ELR (cell line): ENCODE measurements around the gene PRKRIP1.
"Not testable (repeated sequence)": the region's sequence is repeated elsewhere in the genome, so short reads cannot be mapped to it uniquely, and the experiment has no call there.

Experiments used
- DNase-seq: peaks from one replicate; pipeline ENCODE4 v3.0.0-alpha.2; 2015; ENCODE audit warnings: low read depth

The PRKRIP1 gene

DNA sequence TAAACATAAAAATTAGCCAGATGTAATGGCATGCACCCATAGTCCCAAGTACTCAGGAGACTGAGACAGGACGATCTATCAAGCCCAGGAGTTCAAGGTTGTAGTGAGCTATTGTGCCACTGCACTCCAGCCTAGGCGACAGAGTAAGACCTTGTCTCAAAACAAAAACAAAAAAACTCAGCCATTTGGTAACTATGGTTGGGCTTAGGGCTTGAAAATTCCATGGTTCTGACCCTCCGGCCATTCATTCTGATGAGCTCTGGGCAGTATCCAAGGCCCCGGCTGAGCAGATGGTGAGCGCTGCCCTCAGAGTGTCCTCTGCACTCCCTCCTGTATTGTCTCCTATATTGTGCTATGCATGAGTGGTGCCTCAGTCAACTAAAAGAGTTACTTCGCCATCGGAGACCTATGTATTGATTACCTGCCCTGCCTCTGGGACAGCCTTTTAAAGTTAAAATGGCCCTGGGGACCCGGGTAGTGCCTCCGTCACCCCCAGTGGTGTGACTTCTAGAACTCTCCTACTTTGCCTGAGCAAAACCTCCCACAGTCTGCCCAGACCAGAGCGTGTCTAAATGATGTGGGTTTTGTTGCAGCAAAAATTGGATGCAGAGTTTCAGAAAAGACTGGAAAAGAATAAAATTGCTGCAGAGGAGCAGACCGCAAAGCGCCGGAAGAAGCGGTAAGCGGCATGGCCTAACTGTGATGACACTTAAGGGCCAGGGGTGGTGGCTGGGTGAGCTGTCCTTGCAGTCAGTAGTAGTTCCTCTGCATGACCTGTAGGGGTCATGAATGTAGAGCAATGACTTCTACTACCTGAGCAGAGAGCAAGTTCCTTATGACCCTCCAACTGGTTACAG lies 8.1 kb downstream of the PRKRIP1 start:
- DNase-seq, result peak; percentile 72

DNA sequence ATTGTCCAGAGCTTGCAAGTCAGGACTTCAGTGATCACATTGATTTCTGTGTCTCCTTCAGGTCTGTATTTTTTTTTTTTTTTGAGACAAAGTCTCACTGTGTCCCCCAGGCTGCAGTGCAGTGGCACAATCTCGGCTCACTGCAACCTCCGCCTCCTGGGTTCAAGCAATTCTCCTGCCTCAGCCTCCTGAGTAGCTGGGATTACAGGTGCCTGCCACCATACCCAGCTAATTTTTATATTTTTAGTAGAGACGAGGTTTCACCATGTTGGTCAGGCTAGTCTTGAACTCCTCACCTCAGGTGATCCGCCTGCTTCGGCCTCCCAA lies 8.7 kb downstream of the PRKRIP1 start:
- not testable (repeated sequence) for DNase-seq

DNA sequence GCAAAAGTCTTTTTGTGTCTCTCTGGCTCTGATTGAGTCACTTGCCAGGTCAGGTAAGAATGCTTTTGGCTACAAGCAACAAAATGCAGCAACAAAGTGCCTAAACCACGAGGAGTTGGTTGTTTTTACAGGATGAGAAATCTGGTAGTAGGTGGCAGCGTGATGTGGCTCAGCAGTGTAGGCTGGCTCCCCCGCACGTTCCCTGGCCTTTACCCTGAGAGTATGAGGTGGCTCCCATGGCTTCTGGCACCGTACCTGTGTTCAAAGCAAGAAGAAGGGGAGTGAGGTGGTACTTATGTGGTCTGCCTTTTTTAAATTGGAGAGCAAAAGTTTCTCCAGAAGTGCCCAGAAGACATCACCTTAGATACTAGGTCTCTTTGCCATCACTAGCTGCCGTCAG lies 11.7 kb downstream of the PRKRIP1 start:
- no peak for DNase-seq

DNA sequence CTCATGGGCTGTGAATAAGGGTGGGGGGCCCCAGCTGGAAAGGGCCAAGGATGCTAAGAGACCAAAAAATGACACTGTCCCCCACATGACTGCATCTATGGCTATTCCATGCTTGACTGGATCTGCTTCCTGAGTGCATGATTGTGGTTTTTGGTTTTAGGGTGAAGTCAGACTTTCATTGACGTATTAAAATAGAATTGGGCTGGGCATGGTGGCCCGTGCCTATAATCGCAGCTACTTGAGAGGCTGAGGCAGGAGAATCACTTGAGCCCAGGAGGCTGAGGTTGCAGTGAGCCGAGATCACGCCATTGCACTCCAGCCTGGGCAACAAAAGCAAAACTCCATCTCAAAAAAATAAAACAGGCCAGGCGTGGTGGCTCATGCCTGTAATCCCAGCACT lies 12.4 kb downstream of the PRKRIP1 start:
- not testable (repeated sequence) for DNase-seq

DNA sequence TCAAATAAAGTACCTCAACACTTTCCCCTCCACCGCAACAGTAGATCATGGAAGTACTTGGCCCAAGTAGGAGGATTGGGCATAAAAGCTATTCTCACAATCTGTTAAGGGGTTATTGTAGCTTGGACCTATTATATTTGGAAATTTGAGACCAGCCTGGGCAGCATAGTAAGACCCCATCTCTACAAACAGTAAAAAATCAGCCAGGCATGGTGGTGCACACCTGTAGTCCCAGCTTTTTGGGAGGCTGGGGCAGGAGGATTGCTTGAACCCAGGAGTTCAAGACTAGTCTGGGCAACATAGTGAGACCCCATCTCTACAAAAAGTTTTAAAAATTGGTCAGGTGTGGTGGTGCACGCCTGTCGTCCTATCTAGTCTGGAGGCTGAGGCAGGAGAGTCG lies 13.2 kb downstream of the PRKRIP1 start:
- no peak for DNase-seq

DNA sequence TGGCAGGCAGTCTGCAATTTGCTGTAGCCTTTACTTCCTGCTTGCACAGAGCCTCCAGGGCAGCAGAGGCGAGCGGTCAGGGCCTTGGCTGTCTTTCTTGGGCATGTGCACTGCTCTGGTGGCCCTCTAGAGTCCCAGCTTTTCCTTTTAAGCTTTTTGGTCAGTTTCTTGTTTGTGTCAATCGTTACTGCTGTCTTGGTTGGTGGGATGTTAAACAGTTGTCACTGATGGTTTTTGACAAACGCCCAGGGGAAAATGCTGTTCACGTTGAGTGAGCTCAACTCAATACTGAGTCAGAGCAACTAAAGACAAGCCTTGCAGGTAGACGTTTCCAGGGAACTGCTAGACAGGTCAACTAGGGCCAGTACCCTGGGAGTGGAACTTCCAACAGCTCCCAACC lies 14.0 kb downstream of the PRKRIP1 start:
- DNase-seq, result no peak

DNA sequence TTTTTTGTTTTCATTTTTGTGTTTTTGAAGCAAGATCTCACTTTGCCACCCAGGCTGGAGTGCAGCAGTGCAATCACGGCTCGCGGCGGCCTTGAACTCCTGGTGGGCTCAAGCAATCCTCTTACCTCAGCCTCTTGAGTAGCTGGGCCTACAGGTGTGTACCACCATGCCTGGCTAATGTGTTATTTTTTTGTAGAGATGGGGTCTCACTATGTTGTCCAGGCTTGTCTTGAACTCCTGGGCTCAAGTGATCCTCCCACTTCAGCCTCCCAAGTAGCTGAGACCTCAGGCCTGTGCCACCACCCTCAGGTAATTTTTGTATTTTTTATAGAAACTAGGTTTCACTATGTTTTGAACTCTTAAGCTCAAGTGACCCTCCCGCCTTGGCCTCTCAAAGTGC lies 14.8 kb downstream of the PRKRIP1 start:
- DNase-seq, result no peak

DNA sequence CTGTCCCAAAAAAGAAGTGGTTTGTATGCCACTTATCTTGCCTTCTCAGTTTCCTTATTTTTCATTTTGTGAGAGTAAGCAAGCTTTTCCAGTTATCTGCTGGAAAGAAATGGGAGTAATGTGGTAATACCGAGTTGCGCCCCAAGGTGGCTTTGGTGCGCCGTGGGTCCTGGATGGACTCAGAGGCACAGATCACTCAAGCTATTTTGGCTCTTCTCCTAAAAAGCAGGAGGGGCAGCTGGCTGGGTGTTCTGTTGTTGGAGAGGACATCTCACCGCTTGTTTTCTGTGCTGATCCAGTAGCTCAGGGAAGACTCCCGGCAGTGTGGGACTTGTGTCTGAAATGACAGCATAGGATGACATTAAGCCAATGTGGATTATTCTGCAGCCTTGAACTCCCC lies 16.4 kb downstream of the PRKRIP1 start:
- peak; percentile 46 for DNase-seq

DNA sequence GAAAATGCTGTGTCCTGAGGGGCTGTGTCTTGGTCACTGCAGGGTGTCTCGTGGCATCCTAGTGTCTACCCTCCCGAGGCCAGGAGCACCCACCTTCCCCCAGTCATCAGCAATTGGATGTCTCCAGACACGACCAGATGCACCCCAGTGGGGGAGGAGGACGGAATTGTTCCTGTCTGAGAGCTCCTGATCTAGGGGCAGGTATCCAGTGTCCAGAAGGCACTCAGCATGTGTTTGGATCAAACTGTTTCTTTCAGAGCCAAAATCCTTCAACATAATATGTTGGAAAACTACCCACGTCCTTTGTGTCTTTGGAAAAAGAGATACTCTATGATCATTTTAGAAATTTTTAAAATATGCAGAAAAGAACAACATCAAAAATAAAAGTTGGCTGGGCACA lies 16.9 kb downstream of the PRKRIP1 start:
- no peak for DNase-seq

DNA sequence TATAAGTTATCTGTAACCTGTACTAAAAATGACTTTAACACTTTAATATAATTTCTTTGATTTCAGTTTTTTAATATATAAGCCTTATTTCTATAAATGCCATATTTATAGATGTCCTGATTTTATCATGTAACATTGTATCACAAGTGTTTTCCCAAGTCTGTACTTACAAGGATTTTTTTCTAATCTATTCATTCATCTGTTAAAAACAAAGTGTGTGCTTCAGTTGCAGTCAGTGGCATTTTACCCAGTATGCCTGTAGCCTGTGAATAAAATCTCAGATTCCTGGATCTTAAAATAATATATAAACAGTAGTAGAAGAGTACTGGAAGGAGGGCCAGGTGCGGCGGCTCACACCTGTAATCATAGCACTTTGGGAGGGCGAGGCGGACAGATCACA lies 17.4 kb downstream of the PRKRIP1 start:
- DNase-seq, result no peak

DNA sequence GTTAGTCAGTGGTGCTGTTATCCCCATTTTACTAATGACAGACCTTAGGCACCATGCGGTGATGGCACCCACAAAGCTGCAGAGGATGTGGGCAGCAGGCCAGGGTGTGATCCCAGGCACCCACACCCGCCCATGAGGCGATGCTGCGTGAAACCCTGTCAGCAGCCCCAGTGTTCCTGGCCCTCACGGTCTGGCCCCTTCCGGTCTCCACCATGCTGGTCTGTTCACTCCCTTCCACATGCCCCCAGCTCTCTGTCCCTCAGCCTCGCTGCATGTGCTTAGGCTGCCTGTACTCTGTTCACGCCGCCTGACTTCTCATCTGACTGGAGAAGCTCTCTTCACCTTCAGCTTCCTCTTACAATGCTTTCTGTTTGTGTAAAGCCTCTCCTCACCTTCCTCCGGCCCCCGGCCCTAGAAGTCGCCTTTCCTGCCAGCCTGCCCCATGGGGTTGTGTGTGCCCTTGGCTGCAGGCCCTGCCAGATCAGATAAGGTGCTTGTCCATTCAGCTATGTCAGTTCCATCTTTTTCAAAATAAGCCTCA lies 19.6 kb downstream of the PRKRIP1 start:
- DNase-seq, result no peak

DNA sequence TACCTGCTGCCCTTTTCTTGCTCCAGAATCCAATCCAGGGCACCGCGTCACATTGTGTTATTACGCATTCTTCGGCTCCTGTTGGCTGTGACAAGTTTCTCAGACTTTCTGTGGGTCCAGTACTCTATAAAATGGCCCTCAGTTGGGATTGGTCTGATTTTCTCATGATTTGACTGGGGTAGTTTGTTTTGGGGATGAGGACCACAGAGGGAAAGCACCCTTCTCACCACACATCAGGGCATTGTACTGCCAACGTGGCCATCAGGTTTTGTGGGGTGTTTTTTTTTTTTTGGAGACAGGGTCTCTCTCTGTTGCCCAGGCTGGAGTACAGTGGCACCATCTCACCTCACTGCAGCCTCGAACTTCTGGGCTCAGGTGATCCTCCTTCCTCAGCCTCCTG lies 20.2 kb downstream of the PRKRIP1 start:
- no peak for DNase-seq

DNA sequence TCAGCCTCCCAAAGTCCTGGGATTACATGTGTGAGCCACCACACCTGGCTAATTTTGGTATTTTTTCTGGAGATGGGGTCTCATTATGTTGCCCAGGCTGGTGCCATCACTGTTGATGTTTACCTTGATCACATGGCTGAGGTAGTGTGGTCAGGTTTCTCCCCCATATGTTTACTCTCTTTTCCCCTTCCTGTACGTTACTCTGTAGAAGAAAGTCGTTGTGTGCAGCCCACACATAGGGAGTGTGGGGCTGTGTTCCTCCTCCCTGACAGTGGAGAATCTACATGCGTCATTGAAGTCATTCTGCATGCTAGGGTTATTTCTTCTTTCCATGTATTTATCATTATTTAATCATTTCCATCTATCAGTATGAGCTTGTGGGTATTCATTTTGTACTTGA lies 20.9 kb downstream of the PRKRIP1 start:
- no peak for DNase-seq

DNA sequence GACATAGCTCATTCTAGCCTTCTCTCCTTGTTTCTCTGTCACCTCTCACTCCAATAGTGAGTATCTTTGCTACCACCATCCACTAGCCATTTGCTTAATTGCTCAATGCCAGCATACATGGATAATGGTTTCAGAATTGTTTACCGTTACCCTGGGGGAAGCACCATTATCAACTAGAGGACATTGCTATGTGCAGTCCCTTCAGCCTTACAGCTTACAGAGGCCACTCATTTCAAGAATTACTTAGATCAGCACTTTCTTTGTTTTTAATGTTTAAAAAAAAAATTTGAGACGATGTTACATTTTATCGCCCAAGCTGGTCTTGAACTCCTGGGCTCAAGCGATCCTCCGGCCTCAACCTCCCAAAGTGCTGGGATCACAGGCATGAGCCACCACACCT lies 22.4 kb downstream of the PRKRIP1 start:
- no peak for DNase-seq

DNA sequence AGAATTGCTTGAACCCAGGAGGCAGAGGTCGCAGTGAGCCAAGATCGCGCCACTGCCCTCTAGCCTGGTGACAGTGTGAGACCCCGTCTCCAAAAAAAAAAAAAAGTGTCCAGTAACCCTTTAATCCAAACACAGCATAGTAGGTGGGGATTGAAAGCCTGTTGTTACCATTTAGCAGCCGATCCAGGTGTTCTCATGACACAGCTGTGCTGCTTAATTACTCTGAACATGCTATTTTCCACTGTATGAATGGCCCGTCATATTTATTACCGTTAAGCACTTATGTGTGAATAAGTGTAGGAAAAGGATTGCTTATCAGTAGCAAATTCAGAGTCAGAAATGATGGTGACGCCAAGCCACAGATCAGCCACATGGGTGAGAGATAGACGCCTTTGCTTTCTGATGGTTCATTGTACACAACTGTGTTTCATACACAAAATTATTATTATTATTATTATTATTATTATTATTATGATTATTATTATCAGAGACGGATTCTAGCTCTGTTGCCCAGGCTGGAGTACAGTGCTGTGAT lies 25.6 kb downstream of the PRKRIP1 start:
- DNase-seq, result no peak

DNA sequence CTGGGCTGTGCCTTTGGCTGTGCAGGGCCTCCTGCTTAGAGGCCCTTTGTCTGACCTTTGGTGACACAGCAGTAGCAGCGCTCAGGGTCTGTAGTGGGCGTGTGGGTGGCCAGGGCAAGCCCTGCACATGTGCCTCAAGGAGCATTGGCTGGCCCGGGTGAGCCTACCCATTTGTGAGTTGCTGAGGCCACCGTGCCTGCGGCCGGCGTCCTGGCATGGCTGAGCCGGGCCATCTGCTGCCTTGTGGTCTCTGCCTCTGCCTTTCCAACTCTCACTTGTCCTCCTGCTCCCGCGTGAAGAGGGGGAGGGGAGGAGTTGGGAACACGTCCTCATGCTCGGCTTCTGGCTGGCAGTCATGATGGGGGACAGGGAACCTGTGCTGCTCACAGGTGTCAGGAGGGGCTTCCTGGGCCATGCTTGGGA lies 28.0 kb downstream of the PRKRIP1 start:
- DNase-seq, result no peak

DNA sequence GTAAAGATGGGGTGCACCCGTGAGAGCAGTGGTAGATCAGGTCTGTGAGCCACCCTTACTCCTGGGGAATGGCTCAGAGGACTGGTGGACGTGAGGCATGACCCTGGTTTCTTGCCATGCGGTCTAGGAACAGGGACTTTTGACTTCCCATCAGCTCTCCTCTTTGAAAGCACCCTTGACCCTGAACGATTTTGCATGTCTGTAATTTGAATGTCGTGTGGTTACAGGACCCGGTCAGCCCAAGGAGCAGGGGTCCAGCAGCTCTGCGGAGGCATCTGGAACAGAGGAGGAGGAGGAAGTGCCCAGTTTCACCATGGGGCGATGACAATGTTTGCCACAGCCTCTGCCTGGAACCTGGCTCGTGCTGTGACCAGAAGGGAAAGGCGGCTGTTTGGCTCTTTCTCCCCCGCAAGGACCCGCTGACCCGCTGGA lies 28.6 kb downstream of the PRKRIP1 start:
- no peak for DNase-seq

DNA sequence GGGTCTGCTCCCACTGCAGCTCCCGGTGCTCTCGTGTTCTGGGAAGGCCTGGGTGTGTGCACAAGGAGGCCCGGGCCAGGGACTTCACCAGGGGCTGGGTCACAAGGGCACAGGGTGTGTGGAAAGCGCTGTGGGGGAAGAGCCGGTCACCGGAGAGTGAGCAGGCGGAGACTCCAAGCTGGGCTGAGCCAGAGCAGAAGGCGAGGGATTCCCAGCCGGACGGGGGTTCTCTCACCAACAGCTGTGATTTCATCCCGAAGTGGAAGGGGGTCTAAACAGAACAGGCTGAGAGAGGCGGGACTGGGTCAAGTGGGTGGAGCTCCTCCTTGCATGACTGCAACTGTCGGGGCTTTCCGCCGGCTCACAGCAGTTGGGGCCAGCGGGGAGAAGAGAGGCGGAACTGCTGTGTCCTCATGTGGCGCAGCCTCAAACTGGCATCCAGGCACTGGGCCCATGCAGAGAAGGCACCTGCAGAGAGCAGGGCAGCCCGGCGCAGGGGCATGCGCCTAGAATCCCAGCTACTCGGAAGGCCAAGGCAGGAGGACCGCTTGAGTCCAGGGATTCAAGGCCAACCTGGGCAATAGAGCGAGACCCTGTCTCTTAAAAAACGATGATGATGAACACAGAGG lies 29.6 kb downstream of the PRKRIP1 start:
- no peak for DNase-seq

DNA sequence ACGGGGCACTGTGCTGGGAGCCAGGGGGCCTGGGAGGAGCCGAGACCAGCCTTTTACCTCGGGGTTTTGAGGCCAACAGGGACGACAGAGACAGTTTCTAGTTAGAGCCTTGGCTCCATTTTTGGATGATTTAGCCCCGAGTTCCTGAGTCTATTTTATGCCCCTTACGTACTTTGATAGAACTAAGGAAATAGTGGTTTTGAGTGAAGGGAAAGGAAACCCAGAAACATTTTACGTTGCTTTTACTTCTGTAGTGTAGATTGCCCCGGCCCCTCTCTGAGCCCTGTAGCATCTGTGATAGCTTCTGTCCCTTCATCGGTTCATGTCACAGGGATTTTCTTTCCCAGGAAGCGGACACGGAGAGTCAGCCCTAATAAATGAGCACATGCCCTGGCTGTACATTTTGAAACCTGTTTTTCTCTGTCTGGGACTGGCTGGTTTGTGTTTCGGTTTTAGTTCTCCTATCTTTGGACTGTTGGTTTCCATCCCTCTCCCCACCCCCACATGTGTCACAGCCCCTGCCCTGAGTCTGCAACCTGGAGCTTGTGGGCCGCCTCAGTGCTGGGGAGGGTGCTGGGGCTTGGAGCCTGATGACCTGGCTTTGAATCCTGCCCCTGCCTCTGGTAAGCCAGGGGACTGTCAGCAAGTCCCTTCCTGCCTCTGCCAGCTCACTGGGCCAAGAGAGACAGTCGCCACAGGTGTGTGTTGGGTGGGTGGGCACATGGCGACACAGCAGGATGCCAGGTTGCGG lies 30.3 kb downstream of the PRKRIP1 start:
- DNase-seq, result no peak

DNA sequence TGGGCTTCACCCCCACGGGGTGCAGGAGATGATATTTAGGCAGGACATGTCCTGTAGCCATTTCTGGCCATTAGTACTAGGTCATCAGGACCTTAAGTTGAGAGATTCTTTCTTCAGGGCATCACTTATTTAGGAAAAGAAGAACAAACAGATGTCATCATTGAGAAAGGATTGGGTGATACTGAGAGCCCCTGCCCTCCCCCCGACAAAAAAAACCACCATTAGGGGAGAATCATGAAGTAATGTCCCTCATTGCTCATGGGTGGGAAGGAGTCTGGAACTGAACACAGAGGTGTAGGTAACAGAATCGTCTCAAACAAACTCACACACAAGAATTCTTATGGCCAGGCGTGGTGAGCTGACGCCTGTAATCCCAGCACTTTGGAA lies 30.8 kb downstream of the PRKRIP1 start:
- DNase-seq, result no peak

DNA sequence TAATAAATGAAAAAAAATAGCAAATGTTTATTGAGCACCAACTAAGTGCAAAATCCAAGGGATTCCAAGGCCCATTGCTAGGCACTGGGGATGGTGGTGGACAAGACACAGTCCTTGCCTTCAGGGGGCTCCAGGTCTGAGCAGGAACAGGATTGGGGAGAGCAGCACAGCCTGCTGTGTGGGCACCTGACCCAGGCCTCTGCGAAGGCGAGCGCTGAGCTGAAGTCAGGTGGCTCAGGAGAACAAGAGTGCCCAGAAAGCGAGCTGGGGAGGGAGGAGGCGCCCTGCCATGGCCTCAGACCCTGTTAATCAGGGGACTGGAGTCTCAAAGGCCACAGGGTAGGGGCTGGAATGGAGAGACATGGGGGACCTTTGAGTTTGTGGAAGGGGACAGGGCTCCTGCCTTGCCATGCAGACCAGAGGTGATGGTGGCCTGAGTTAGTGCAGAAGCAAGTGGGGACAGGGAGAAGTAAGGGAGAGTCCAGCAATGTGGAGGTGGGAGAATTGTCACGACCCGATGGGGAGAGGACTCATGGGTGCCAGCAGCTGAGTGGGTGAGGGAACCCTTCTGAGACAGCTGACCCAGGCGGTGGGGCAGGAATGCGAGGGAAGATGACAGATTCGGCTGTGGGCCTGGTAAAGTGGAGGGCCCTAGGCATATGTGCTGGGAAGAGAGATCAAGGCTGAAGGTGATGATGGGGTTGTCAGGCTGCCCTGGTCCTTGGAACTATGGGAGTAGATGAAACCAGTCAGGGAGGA lies 33.2 kb downstream of the PRKRIP1 start:
- DNase-seq, result no peak
